Measurements from ENCODE around the gene PDXK. TPM values are rescaled to one million over a fixed set of nuclear protein-coding genes. Genes with fewer than 3 reads are reported as not detected.

Gene PDXK
- total and polyA plus RNA-seq, 2 of the 13 experiments (the other 11 are each of a cell fraction or from before 2014, with no cell fraction given), result 114 to 184 TPM

GRCh38 chr21:43731891-43732711 is 13.2 kb downstream of the PDXK start (continued):
- TF ChIP-seq ZNF574 (CRISPR knock-in tag; IDR thresholded peaks at IDR 0.05) (no peak), ZNF609 (CRISPR knock-in tag; IDR thresholded peaks at IDR 0.05; ENCODE audit: borderline replicate concordance) (no peak), MIXL1 (CRISPR knock-in tag; IDR thresholded peaks at IDR 0.05) (no peak), ZNF451 (CRISPR knock-in tag; IDR thresholded peaks at IDR 0.05) (0 out of 2 replicates have a peak, but pooled peaks have one; percentile 18), TBX3 (IDR thresholded peaks at IDR 0.05; ENCODE audit: borderline replicate concordance) (no peak), PRDM4 (CRISPR knock-in tag; IDR thresholded peaks at IDR 0.05; ENCODE audit: borderline replicate concordance) (no peak), JARID2 (CRISPR knock-in tag; IDR thresholded peaks at IDR 0.05; ENCODE audit: insufficient replicate concordance) (no peak), HINFP (CRISPR knock-in tag; IDR thresholded peaks at IDR 0.05; ENCODE audit: low read depth) (no peak), ZNF367 (CRISPR knock-in tag; IDR thresholded peaks at IDR 0.05; ENCODE audit: borderline replicate concordance) (0 out of 2 replicates have a peak, but pooled peaks have one; percentile 31), ZNF580 (CRISPR knock-in tag; IDR thresholded peaks at IDR 0.05; ENCODE audit: borderline replicate concordance, low read depth) (no peak), NFATC3 (CRISPR knock-in tag; IDR thresholded peaks at IDR 0.05) (no peak)

Measured in HepG2 (cell line).